ENCODE results near the gene IKZF1.

The IKZF1 gene

DNA sequence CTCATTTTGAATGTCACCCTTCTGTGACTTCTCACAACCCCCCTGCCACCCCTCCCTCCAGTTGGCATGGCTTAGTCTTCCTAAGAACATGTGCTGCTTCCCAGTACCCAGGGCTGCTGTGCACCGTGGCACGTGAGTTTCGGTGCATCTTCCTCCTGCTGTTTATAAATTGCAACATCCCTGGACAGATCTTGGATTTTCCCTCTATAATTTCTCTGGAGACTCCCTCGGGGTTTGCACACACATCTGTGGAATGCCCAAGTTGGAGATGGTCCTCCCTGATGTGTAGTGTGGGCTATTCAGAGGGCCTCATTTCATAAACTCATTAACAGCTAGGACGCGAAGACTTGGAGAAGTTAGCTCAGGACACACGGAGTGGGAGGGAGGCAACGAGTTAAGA, 52.9 kb downstream of the IKZF1 start:
- DNase-seq: no peak

DNA sequence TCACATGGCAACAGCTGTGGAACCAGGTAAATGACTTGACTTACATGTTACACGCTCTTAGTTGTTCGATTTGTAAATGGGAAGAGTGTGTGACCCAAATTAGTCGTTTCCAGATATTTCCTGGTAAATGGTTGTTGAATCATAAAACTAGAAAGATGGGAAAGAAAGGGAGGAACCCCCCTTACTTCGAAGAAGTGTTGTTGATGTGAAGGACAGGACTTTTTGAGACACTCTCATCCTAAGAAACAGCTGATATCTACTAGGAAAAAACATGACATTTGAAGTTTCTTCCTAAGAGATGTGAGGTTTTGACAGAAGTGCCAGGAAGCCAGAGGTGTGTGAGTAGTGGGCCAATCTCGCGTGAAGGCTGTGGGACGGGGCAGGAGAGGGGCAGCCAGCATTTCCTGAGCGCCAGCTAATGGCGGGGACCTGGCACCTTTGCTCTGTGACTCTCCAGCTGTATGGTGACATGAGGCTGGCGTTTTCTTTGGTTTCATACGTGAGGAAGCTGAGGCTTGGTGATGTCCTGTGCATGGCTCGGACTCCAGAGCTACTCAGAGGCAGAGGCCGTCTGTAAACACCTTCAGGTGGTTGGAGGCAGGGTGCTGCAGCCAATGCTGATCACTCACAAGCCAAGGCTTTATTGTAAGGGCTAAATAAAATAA, 53.7 kb downstream of the IKZF1 start:
- DNase-seq: no peak

DNA sequence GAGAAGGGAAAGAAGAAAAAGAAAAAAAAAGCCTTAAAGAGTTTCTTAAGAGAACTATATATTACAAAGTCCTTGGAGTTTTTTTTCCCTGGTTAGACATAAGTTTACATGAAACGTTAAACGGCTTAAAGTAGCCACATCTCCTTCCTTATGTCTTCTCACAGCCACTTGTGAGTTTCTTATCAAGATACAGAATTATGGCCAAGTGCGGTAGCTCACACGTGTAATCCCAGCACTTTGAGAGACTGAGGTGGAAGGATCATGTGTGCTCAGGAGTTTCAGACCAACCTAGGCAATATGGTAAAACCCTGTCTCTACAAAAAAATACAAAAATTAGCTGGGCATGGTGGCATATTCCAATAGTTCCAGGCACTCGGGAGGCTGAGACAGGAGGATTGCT, 54.3 kb downstream of the IKZF1 start:
- DNase-seq: no peak

DNA sequence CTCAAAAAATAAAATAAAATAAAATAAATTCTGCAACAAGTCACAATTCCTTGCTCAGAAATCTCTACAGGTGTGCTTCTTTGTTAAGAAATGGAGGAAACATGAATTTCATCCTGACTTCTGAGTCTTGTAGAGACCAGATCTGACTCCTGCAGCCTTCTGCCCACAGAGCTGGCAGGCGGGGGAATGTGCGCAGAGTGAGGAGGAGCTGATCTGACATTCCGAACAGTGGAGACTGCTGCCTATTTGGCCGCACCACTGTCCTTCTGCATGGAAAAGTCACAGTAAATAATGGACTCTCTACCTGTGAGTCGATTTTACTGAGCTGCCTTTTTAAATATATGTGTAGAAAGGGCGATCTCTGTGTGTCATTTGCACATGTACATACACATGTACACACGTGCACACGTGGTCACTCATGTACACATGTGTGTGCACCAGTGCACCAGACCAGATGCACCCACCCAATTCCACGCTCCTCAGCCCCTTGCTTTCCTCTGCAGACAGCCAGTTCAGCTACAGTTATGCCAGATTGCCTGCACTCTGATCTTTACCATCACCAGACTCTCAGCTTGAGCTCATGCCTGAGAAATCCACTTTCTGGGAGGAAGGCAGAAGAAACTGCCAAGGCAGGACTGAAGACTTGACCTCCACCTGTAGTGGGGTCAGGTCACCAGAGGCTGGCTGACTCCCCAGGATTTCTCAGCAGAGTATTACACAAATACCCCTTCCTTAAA, 54.9 kb downstream of the IKZF1 start:
- DNase-seq: no peak

DNA sequence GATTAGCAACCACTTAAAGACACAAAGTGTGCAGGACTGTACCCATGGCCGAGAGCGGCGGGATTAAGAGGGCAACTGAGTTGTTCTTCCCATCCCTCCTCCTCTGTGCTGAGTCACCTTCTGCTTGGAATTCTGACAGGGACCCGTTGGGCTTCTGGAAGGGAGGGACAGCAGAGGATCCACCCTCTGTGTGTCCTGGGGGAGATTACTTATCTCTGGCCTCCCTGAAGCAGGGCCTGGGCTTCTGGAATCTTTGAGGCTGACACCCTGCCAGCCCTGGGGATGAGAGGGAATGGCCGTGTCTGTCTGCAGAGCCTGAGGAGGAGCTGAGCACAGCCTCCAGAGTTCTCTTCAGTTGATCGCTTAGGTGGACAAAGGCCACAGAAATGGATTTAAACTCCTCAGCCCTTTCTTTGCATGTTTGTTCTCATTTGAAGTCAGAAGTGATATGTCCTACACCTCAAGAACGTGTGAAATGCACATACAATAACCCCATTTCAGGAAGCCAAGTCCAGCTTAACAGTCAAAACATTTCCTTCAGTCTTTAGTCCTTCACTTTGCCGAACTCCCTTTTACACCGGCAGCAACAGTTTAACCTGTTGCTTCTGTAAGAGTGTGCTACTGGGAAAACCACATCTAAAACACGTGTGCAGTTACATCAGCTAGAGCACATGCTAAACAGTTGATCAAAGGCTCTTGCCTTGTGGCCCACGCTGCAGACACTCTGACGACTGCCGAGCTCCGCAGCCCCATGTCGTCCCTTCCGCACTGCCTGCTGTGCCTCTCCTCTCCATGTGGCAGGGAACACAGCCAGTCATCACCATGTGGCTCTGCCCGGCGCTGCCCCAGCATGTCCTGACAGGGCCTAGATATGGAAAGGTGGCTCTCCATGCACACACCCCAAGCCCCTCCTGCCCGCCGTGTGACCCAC, 55.7 kb downstream of the IKZF1 start:
- no peak for DNase-seq

DNA sequence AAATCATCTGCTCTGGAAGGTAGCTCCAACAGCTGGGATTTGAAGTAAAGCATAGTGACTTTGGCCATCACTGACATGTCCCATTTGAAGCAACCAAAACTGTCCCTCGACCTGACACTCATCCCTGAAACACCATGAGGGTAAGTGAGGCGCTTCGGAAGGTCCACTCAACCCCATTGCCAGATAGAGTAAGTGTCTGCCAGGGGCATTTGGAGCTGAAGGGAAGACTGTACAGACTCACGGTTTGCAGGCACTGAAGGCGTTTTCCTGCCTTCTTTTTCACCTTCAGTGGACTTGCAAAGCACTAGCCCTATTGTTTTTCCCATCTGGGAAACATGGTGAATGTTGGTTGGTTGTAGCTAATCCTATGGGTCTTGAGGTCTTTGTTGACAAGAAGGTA, 57.6 kb downstream of the IKZF1 start:
- no peak for DNase-seq

DNA sequence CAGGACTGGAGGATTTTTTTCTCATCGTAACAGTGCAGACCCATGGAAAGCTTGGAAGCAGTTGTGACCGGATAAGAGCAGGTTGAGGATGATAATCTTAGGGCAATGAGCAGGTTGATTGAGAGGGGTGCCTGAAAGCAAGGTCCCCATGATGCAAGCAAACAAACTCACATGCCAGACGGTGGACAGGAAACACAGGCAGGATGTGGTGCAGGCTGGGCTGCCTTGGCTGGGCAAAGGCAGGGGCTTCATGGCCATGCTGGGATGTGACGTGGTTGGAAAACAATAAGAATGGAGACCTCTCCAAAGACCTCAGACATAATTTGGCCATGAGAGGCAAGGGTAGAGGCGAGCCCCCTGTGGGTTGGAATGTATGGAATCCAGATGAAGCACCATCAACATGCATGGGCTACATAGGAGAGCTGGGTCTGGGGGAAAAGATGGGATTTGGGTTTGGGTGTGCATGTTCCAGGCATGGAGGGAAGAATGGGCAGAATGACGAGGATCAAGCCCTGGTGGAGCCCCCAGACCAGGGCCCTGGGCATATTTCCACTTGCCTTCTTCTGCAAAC, 58.3 kb downstream of the IKZF1 start:
- no peak for DNase-seq

DNA sequence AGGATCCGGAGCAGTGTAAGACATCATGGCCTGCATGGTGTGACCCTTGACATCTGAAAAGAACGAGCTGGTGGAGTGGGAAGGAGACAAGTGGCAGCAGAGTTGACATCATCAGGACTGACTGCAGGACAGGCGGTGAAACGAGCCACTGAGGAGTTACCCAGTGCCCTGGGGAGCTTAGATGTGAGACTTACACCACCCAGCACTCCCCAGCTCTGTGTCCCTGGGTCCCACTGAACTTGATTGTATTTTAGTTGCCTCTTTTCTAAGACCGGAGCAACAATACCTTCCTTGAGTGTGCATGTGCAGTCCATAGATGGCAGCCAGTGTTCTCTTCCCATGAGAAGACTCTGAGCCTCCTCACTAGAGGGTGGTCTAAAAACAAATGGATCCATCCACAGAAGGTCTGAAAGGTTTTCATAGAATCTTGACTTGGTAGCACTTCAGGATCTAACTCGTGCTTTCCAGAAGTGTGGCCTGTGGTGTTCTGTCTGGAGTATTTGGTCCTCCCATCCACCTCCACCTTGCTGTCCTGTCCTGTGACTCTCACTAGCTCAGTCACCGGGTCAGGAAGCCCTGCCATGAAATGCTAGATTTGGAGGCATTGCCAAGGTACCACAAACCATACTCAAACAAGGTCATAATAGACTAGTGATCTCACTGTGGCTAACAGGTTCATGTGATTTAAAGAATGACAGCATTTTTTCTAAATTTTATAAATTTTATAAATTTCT, 59.0 kb downstream of the IKZF1 start:
- no peak for DNase-seq

DNA sequence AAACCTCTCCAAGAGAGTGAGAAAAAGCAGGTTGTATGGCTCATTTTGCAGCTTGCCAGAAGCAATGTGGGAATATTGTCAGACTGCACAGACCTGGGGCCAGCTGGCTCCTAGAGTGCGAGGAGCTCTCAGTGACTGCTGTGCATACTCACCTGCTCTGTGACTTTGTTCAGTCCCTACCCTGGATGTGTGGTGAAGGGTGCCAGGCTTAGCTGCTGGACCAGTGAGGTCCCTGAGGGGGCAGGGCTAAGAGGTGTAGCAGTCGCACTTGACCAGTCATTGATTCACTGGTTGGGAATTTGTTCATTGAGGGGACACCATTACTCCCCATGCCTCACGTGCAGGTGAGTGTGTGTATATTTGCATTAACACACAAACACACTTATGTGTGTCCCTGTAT, 60.1 kb downstream of the IKZF1 start:
- DNase-seq: no peak

DNA sequence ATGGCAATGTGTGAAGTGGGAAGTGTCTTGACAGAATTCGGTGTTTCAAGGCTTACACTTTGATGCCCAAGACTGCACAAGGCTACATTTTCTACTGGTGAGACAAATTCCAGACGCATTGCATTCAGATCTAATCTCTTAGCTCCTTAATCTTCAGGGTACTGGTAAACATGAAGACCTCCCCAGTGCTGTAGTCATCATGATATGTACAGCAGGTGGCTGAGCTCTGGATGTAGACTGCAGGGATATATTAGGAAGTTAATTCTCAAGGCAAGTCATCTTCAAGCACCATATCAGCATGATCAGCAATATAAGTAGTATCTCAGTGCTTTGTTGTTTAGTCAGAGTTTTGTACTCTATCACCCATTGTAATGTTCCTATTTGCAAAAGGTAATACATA, 61.8 kb downstream of the IKZF1 start:
- no peak for DNase-seq

DNA sequence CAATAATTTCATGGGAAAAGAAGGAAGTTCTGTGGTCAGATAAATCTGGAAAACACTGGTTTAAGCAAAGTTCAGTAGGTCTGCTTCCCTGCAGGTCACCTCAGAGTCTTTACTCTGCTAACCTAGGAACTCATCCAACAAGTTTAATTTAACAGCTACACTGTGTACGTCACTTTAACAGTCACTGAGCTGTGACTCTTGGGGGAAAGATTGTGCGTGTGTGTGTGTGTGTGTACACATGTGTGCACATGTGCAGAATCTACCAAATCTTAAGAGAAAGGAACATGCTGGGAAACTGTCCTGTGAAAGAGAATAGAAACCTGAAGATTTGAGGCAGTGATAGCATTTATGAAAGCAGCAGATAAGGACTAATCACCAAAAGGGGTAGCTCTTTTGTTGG, 62.6 kb downstream of the IKZF1 start:
- DNase-seq: no peak

DNA sequence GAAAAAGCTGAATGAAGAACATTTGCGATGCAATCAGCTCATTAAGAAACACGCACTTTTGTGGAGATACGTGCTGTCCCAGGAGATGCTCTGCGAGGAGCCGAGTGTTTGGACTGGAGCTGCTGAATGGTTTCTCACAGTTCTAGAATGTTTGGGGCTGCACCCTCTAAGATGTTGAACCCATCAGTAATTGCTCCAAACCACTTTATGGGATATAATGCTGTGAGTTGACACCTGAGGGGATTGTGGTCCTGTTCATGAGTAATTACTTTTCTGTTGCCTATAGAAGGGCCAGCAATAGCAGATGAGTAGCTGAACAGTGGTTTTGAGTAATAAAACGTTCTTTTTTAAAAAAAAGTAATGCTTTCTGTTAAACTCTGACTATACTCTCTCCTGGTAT, 63.1 kb downstream of the IKZF1 start:
- no peak for DNase-seq

DNA sequence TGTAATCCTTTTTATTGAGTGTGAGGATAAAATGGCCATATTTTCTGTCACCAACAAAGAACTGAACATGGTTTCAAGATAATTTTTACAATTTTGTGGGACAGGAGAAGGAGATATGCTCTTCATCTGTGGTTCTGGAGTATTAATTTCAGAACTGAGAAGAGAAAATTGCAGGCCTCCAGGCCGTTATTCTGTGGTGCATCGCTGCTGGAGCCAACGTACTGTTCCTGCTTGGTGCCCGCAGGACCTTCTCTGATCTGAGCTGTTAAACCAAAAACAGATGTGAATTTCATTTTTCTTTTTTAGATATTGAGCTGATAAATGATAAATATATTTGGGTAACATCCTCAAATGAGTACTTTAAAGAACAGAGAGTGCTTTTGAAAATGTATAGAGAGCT, 63.9 kb downstream of the IKZF1 start:
- DNase-seq: no peak

DNA sequence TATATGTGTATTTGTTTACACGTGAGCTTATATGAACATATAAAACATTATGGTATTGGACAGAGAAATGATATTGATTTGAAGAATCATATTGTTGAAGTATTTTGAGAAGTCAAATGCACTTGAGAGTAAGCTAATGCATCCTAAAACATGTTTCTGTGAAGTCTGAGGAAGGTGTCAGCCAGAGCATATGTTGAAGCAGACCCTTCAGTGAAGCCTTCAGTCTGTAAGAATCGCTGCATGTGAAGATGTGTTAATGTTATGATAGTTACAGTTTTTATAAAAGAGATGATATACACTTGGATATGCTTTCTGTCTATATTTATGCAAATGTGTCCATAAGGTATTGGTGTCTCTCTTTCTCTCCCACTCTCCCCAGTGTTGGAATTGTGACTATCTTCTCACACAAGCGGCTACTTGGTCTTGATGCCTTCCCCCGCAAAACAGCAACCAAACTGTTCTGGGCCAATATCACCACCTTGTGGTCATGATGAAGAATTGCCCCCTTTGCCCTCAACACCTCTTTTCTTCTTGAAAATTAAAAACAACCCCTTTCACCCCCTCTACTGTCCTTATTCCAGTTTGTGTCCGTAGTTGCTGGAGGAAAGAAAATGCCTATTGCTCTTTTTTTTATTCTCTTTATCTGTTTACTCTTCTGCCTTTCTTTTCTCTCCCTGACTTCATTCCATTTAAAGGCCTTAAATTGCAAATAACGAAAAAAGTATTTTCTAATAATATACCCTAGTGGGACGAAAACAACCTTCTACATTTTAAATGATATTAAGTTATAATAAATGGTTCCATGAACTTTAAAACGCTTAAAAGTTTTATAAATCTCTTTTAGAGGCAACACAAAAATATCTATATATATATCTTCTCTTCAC, 64.9 kb downstream of the IKZF1 start:
- peak; percentile 62 for DNase-seq

DNA sequence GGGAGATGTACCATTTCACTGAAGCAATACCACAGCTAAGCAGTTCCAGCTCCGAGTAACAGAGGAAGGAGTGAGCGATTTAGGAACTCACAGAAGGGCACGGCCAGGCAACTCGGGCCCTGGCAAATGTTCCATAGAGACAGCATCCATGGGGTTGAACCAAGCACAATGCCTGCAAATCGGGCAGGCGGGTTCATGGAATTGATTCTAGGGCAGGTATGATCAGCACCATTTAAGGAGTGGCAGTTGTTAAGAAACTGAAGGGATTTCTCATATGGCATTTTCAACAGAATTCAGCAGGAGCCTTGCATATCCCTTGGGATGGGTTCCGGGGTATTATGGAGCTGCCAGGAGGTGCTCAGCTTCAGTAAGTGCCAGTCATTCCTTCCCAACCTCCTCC, 66.4 kb downstream of the IKZF1 start:
- DNase-seq: no peak

DNA sequence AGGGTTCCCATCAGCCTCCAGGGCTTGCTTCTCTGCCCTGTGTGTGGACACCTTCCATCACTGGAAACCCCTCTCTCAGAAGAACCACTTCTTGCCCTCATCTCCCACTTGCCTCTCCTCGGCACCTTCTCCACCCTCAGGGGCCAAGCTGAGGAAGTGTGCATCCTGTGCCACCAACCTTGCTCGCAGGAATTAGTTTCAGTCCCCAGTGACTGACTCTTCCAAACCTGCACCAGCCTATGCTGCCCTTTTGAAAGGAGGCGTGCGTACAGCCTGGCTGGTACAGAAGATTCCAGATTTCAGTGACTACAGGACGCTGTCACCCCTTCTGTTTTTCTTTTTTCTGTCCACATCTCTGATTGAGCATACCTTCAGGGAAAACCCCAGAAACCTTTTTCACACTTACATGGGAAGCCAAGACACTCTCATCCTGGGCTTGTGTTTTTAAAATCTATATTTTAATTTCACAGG, 67.1 kb downstream of the IKZF1 start:
- no peak for DNase-seq

DNA sequence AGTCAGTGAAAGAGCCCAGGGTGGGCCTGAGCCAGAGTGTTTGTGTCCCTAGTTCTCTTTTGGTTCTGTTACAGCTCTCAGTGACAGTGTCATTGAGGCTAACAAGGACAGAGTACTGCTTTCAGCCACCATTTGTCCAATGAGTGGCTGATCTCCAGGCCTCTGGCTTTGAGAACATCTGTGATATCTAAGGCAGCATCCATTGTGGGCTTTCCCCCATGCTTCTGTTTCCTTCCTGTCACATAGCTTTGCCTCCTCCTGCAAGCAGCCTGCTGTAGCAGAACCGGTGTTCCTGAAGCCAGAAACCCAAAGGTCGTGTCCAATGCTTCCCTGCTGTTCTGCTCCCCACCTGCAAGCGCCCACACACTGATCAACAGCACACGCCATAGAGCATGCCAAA, 68.4 kb downstream of the IKZF1 start:
- DNase-seq: no peak

DNA sequence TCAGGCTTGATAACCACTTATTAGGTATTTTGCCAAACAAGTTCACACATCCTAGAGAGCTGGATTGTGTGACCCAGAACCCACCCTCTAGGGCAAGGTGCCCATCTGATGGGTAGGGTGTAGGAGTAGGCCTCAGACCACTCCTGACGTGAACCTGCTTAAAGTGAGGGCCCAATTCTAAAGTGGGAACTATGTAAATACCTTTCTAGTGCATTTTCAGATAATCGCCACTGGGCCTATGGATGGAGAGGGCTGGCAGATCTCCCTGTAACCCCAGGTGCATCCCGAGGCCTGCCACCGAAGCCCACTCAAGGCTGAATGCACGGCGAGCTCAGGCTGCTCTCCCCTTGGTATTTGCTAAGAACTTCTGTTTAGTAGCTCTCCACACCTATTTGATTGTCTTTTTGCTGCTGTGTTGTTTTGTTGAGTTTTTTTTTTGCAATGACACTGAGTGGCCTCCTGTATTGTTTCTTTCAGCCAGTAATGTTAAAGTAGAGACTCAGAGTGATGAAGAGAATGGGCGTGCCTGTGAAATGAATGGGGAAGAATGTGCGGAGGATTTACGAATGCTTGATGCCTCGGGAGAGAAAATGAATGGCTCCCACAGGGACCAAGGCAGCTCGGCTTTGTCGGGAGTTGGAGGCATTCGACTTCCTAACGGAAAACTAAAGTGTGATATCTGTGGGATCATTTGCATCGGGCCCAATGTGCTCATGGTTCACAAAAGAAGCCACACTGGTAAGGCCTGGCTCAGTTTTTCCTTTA, 71.7 kb downstream of the IKZF1 start:
- DNase-seq: no peak

DNA sequence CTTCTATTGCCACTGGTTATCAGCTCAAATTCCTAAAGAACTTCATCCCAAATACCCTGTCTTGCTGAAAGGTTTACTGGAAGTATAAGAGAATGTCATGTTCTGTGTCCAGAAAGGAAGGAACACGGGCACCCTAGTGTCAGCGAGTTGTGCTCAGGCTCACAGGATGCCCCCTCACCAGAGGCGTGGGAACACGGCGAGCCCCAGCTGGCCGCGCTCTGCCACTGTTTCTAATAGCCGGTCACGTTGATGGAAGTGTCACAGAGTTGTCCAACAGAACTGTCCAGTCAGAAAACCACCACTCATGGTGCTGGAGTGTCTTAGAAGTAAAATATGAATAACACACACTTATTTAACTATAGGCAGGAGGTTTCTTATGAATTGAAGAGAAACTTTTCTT, 72.8 kb downstream of the IKZF1 start:
- DNase-seq: no peak

DNA sequence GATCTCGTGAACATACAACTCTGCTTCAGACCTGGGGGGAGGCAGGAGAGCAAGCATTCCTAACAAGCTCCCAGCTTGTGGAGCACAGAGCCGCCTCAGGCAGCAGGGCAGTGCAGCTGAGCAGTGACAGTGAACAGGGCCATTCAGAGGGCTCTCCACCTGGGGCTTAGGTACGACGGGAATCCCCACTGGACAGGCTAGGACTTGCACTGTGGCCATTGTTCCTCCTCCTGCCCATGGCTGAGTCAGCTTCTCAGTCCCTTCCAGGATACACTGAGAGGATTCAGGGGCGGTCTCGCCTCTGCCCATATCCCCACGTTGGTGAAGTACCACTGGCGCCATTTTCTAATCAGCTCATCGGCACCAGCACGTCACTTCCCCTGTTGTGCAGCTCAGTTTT, 74.6 kb downstream of the IKZF1 start:
- DNase-seq: no peak

DNA sequence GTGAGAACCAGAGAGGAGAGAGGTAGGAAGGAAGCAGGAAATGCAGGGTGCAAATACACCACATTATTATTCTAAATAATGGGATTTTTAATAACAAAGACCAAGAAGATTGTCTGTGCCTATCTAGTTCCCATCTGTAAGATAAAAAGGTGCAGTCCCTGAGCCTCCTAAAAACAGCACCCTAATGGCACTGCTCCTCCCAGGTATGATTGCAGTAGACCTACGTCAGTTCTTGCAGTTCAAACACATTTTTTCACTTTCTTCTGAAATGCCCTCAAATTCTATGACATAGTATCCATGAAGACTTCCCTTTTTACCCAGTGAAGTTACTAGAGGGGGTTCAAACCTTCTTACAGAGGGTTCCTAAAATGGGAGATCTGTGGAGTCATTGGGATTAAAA, 75.0 kb downstream of the IKZF1 start:
- DNase-seq: no peak

Data from RPMI8226 (cell line).